NCI-H345 treated with DMSO at 0.1 percent for 48 hours (cell line): ENCODE results near the gene XBP1.
"Not testable (repeated sequence)": the region's sequence is repeated elsewhere in the genome, so short reads cannot be mapped to it uniquely, and the experiment has no call there.

Experiments
- DNase-seq: peaks from one replicate; lab custom pipeline; 2025; ENCODE audit not compliant: unreplicated experiment; lab: John Stamatoyannopoulos, UW

Gene XBP1

DNA sequence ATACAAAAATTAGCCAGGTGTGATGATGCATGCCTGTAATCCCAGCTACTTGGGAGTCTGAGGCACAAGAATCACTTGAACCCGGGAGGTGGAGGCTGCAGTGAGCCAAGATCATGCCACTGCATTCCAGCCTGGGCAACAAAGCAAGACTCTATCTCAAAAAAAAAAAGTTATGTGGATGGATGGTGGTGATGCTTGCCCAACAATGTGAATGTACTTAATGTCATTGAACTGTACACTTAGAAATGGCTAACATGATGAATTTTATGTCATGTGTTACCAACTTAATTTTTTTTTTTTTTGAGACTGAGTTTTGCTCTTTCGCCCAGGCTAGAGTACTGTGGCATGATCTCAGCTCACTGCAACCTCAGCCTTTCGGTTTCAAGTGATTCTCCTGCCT is 45.9 kb downstream of the XBP1 start:
- not testable (repeated sequence) for DNase-seq

DNA sequence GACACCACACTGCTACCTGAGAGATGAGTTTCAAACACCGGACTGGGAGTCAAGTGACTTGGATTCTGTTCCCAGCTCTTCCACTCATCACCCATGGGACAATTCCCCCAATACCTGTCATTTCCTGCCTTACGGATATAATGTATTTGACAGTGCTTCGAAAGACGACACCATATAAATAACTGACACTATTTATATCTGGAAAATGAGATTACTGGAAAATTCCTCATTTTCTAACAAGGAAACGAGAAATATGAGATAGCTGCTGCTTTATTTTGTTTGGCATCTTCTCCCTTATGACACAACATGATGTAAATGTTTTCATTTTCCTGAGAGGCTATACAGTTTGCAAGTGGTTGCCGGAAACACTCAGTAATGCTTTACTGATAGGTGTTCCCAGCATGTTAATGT is 49.9 kb downstream of the XBP1 start:
- no peak for DNase-seq
